Measurements from ENCODE around the gene RRAD. TPM values are rescaled to one million over a fixed set of nuclear protein-coding genes. Genes with fewer than 3 reads are reported as not detected.
"Not testable (repeated sequence)": the region's sequence is repeated elsewhere in the genome, so short reads cannot be mapped to it uniquely, and the experiment has no call there.

RRAD gene
- 11.1 TPM for total RNA-seq
- long read RNA-seq, transcript RRAD-201 (5 exons, 1,569 nt): major isoform, 34 of 45 reads
- long read RNA-seq, partial matches to known transcripts: 7 of 45 reads
- long read RNA-seq, other reads (novel, unspliced or antisense): 0 of 45 reads

GRCh38 chr16:66925322-66925840, at the start of gene RRAD:
TSS of gene RRAD (minus strand) at chr16:66925535. CDS start at chr16:66925179, 356 bp downstream.
- Histone ChIP-seq H3K36me3 (no peaks in the 10 kb centered on the region), H3K9me3 (no peaks in the 10 kb centered on the region), H3K27ac (peak within 1 kb of the TSS; percentile 79), H3K4me1 (peaks cover 35% of the 10 kb centered on the region), H3K4me3 (peak within 1 kb of the TSS; percentile 55), H3K27me3 (peaks cover 5% of the 10 kb centered on the region)
- DNase-seq: no peak
- no peak for TF ChIP-seq CTCF (IDR thresholded peaks at IDR 0.05)
- ATAC-seq: peak; percentile 29
- intact Hi-C loops (cut with DNase I): no loop called here

DNA sequence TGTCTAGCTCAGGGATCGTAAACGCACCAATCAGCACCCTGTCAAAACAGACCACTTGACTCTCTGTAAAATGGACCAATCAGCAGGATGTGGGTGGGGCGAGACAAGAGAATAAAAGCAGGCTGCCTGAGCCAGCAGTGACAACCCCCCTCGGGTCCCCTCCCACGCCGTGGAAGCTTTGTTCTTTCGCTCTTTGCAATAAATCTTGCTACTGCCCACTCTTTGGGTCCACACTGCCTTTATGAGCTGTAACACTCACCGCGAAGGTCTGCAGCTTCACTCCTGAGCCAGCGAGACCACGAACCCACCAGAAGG, 49.6 kb upstream of the RRAD start:
- intact Hi-C loops (cut with DNase I): loop anchor here (10.0 kb wide), 1 partner anchor 180 kb away; the partner anchor contains the start of genes B3GNT9, FBXL8 and TRADD
- H3K4me1 ChIP-seq: peaks cover 16% of the 10 kb centered on the region
- not testable (repeated sequence) for H3K4me3 ChIP-seq, H3K27ac ChIP-seq, H3K27me3 ChIP-seq, H3K36me3 ChIP-seq, ATAC-seq, DNase-seq, H3K9me3 ChIP-seq

- intact Hi-C loops (cut with DNase I): loop anchor here (10.0 kb wide), 1 partner anchor 180 kb away; the partner anchor contains the start of genes B3GNT9, FBXL8 and TRADD
- ATAC-seq, H3K4me3 ChIP-seq, H3K27me3 ChIP-seq, H3K27ac ChIP-seq, DNase-seq, H3K9me3 ChIP-seq, H3K36me3 ChIP-seq: not testable (repeated sequence)
- peaks cover 15% of the 10 kb centered on the region for H3K4me1 ChIP-seq
Observed at GRCh38 chr16:66974156-66974931, 49.0 kb upstream of the RRAD start.

DNA sequence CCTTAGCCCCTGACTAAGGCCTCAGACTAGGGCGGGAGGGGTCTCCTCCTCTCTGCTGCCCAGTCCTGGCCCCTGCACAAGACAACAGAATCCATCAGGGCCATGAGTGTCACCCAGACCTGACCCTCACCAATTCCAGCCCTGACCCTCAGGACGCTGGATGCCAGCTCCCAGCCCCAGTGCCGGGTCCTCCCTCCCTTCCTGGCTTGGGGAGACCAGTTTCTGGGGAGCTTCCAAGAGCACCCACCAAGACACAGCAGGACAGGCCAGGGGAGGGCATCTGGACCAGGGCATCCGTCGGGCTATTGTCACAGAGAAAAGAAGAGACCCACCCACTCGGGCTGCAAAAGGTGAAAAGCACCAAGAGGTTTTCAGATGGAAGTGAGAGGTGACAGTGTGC, 48.4 kb upstream of the RRAD start:
- Histone ChIP-seq H3K9me3 (no peaks in the 10 kb centered on the region), H3K36me3 (no peaks in the 10 kb centered on the region), H3K4me1 (peaks cover 10% of the 10 kb centered on the region), H3K27me3 (no peaks in the 10 kb centered on the region), H3K4me3 (no peak overlapping the region), H3K27ac (no peak overlapping the region)
- no peak for ATAC-seq
- TF ChIP-seq CTCF (IDR thresholded peaks at IDR 0.05): no peak
- intact Hi-C loops (cut with DNase I): loop anchor here (10.0 kb wide), 1 partner anchor 181 kb away; the partner anchor contains the start of genes B3GNT9, FBXL8 and TRADD
- DNase-seq: no peak

- peak; percentile 26 for ATAC-seq
- no peak overlapping the region for H3K4me3 ChIP-seq
- peaks cover 3% of the 10 kb centered on the region for H3K4me1 ChIP-seq
- H3K27me3 ChIP-seq: no peaks in the 10 kb centered on the region
- intact Hi-C loops (cut with DNase I): loop anchor here (10.0 kb wide), 1 partner anchor 182 kb away; the partner anchor contains the start of genes B3GNT9, FBXL8 and TRADD
- no peaks in the 10 kb centered on the region for H3K36me3 ChIP-seq
- no peaks in the 10 kb centered on the region for H3K9me3 ChIP-seq
- no peak for TF ChIP-seq CTCF (IDR thresholded peaks at IDR 0.05)
- DNase-seq: no peak
- H3K27ac ChIP-seq: no peak overlapping the region
Observed at GRCh38 chr16:66972983-66973382, 47.6 kb upstream of the RRAD start.

DNA sequence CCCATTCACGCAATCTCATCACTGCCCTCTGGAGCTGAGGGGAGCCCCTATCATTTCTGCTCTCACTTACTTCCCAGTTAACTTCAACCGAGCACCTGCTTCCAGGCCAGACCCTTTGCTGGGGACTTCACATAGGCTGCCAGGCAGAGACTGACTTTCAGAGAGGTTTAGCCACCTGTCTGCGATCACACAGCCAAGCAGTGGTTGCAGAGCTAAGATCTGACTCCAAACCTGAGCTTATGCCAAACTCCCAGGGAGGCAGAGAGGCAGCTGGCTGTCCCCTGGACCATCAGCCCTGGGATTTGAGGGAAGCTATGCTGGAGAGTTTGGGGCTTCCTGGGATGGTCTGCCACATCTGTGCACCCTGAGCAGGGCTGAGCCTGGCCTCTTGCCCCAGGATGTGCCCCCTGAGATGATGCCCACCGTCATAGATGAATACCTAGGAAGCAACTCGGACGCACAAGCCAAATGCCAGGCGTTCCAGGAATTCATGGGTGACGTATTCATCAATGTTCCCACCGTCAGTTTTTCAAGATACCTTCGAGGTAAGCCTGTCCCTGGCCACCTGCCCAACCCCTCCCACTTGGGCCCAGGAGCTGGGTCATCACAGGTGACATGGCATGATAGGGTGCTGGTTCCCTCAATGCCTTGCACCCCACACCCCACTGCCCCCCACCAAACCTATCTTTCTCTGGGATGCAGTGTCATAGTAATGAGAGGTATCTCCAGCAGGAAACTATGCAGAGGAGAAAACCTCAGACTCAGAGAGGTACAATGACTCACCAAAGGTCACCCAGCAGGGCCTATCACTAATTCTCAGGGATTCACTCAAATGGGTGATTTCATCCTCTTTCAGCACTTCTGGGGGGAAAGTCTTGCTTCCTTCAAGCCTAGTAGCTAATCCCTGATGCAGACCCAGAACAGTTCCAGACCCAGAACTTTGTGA, 45.7 kb upstream of the RRAD start:
- H3K9me3 ChIP-seq: no peaks in the 10 kb centered on the region
- intact Hi-C loops (cut with DNase I): loop anchor here (10.0 kb wide), 1 partner anchor 184 kb away; the partner anchor contains the start of genes B3GNT9, FBXL8 and TRADD

More for the DNA sequence above, 45.7 kb upstream of the RRAD start:
- no peak for ATAC-seq
- Histone ChIP-seq H3K4me1 (no peaks in the 10 kb centered on the region), H3K36me3 (no peaks in the 10 kb centered on the region), H3K4me3 (no peak overlapping the region), H3K27ac (no peak overlapping the region), H3K27me3 (no peaks in the 10 kb centered on the region)
- no peak for DNase-seq
- no peak for TF ChIP-seq CTCF (IDR thresholded peaks at IDR 0.05)
